Activated T-cell treated with anti-CD3 and anti-CD28 coated beads for 48 hours (primary cell): ENCODE data around the gene TCF7L1.
"Not testable (repeated sequence)": the region's sequence is repeated elsewhere in the genome, so short reads cannot be mapped to it uniquely, and the experiment has no call there.

Experiments
- DNase-seq: peaks from one replicate; pipeline ENCODE4 v3.0.0-alpha.2; 2020; ENCODE audit warnings: low read depth

The TCF7L1 gene

DNA sequence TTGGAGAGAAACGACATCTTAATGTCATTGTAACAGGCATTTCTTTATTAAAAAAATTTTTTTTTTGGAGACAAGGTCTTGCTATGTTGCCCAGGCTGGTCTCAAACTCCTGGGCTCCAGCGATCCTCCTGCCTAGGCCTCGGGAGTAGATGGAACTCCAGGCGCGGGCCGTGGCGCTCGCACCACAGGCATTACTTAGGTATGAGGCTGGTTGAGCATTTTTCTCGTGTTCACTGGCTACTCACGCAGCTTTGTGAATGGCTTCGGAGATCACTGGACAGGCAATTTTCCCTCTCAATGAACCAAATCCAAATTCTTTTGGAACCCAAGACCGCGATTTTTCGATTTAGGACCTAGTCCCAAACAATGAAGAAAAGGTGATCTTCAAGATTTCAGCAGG, 795 bp upstream of the TCF7L1 start:
- no peak for DNase-seq

DNA sequence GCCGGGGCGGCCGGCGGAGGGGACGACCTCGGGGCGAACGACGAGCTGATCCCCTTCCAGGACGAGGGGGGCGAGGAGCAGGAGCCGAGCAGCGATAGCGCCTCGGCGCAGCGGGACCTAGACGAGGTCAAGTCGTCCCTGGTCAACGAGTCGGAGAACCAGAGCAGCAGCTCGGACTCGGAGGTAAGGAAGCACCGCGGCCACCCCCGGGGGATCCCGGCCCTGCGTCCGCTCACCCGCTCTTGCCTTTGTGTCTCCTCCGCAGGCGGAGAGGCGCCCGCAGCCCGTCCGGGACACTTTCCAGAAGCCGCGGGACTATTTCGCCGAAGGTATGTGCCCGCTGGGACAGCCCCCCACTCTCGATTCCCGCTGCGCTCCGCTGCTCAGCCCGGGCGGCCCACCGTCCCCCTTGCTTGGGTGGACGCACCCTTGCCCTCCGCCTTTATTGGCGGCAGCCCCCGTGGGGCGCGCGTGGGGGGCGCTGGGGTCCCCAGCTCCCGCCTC, 611 bp downstream of the TCF7L1 start:
- DNase-seq = no peak

DNA sequence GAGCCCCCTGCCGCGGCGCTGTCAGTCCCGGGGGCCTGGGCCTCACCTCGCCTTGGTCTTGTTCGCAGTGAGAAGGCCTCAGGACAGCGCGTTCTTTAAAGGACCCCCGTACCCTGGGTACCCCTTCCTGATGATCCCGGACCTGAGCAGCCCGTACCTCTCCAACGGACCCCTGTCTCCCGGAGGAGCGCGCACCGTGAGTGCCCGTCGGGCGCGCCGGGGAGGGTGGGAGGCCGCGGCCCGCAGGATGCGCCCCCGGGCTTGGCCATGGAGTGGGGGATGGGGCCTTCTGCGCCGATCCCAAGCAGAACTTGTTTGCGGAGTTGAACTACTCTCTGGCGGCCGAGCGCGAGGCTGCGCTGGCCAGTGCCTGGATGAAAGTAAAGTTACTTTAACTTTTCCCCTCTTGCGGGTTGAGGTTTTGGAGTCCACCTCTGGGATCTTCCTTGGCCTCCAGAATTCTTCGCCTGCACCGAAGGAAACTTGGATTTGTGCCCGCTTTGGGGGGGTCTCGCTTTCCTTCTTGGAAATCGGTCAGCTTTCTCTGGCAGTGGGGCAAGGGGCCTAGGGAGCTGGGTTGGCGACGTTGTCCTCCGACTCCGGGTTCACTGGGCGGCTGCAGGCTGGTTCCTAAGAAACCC, 1.2 kb downstream of the TCF7L1 start:
- no peak for DNase-seq

DNA sequence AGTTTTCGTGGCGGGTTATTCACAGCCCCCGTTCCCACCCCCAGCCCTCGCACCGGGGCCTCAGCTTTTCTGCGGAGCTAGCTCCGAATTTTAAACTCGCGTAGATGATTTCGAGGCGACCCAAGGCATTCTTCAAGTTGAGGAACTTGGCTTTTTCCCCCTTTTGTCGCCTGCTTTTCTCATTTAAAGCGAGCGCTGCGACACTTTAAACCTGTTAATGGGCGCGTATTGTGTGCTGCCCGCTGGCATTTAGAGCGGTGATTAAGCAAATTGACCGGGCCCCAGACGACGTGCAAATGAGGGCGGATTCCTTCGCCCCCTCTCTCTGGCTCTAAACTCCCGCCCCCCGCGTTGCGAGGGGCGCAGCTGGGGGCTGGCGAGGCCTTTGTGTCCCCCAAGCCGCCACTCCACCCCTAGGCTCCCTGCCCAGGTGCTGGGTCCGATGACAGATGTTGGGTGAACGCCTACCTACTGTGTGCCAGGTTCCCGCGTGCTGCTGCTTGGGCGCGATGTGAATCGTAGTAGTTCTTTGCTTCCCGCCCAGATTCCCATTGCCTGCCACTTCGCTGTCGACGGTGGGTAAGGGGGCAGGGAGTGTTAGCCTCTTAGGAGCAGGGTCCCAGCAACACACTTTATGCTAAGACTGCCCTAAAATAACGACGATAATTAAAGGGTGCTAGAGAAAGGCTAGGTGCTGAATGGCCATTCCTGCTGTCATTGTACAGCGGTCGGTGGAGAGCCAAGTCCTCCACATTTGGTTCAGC, 1.9 kb downstream of the TCF7L1 start:
- DNase-seq = no peak

DNA sequence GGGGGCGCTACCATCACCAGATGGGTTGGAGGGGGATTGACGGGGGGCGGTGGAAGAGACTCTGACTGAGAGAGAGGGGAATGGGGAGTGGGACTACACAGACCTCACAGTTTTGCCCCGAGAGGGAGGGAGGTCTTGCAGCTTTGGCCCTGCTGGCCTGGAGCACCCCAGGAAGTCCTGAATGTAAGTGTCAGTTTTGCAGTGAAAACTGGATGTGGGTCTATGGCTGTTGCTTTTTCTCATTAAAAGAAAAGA, 2.4 kb downstream of the TCF7L1 start:
- DNase-seq = no peak

DNA sequence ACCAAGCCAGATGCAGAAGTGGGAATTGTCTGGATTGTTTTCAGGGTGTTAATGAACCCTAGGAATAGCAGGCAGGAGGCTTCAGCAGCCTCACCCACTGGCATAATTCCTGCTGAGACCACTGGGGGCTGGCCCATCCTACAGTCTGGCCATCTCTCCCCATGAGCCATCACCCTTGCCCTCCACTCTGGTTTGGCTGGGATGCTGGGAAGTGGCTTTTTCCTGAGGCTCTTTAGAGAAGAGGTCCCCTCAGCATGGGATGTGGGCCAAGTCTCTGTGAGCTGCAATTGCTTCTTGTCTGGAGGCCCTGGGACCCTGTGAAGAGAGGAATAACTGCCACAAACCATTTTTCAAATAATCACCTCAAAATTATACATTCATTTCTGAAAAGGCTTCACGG, 4.0 kb downstream of the TCF7L1 start:
- DNase-seq = no peak

DNA sequence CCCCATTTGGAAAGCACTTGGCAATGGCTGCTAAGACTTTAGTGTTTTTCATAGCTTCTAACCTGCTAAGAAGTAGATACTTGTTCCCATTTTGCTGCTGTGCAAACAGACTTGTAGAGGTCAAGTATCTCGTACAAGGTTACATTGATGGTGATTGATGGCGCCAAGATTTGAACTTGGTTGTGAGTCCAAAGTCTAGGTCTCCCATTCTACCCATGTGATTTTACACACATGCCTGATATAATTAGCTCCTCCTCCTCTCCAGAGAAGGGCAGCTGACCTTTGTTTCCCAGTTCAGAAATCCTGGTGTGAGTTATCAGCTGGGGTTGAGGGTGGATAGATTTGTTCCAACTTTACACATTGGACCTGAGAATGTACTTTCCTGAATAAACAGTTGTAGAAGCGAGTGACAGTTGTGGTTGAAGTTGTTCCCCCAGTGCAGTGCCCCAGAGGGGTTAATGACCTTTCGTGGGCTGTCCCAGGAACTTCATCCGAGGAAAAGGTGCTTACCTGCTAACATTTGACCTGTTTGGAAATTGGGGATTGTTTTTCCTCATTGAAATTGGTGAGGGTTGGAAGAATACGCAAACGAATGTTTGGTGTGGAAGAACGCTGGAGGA, 10.4 kb downstream of the TCF7L1 start:
- no peak for DNase-seq

DNA sequence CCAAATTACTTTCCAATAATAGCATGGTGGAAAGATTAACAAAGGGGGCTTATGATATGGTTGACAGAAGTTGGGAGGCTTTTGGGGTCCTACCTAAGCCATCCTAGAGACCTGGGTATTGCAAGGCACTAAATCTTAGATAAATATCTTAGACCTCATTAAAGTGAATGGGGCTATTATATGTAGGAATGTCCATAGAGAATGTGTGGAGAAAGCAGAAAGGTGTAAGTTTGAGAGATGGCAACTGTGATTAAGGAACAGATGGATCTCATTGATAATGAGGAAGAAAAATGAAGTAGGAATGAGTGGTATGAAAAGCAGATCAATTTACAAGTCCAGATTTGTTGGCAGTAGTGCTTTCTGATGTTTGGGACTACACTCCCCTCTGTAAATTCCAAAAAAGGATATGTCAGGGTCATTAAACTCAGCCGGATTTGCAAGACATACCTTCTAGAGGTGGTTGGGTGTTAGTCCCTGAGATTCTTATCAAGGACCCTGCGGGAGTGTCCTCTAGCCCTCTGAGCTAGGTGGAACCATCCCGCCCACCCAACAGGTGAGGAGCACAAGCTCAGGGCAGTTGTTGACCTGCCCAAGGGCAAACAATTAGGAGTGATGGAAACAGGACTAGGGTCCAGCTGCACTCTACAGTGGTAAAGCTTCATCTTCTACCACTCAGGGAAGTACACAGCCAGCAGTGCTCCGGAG, 12.1 kb downstream of the TCF7L1 start:
- DNase-seq = no peak

DNA sequence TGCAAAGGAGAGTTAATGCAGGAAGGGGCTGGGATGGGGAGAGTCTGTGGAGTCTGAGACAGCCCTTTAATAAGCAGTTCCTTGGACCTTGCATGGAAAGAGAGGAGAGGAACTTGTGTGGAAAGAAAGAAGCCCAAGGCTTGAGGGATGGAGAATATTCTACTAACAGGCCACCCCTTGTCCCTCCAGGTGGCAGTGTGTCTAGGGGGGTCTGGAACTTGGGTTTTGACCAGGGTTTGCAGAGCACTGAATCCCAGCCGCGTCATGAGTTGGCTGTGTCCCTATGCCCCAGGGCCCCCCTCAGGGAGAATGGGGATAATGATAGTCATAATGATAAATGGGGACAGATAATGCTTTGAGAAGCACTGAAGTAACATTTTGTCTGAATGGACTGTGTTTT, 15.0 kb downstream of the TCF7L1 start:
- no peak for DNase-seq

DNA sequence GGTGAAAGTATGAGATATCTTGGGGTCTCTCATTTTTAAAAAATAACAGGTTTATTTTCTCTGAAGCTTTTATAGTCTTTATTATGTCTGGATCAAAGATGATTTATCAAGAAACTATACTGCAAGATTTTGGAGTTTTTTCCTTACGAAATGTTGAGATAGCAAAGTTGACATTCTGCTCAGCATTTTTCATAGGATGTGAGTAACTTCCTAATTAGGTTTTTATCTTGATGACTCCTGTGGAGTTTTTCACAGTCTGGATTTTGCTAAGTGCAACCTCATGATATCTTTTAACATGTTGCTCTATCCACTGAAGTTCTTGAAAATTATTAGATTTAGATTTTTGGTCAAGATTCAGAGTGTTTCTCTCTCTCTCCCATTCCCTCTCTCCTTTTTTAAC, 17.8 kb downstream of the TCF7L1 start:
- no peak for DNase-seq

DNA sequence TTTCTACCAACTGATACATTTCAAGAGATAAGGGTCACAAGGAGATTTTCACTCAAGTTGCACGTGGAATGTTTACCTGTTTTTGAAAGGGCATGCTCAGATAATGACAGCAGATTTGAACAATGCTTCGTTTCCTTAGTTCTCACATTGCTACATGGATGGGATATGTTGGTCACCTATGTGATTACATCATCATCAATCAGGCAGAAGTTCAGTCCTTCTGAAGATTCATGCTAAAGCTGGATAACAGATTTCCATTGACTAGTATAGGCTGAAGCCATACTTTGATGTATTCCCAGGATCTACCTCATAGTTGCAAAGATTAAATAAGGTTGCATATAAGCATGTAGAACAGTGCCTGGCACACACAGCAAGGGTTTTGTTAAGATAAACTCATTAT, 19.7 kb downstream of the TCF7L1 start:
- no peak for DNase-seq

DNA sequence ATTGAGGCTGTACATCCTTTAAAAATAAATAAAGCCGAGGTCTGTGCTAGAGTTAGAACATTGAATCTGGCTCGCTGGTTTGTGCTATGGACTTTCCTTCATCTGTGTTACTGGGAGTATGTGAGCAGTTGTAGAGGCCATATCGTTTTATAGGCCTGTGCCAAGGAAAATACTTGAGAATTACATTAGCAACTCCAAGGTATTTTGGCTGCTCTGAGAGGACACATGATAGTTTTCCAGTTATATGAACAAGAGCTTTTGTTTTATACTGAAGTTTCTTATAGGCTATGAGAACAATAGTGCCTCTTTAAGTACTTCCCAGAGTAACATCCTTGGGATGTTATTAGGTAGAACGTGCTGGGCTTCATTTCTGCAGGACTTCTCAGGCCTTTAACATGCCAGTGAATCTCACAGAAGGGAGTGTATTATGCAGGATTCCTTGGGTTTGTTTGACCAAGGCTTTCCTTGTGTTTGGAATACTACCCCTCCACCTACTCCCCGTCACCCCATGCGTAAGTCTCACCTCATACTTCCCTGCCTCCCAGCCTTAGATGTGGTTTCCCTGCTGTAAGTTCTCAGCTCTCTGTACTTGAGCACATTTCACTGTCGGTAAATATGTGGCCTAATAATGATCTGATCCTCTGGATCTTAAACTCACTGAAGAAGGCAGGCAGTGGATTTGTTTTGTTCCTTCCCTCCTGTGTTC, 21.0 kb downstream of the TCF7L1 start:
- DNase-seq = no peak

DNA sequence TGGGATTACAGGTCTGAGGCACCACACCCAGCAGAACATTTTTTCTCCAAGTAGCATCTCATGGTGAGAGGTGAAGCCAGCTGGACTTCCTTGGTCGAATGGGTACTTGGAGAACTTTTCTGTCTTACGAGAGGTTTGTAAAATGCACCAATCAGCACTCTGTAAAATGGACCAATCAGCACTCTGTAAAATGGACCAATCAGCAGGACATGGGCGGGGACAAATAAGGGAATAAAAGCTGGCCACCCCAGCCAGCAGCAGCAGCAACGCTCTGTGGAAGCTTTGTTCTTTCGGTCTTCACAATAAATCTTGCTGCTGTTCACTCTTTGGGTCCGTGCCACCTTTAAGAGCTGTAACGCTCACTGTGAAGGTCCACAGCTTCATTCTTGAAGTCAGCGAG, 21.9 kb downstream of the TCF7L1 start:
- not testable (repeated sequence) for DNase-seq

DNA sequence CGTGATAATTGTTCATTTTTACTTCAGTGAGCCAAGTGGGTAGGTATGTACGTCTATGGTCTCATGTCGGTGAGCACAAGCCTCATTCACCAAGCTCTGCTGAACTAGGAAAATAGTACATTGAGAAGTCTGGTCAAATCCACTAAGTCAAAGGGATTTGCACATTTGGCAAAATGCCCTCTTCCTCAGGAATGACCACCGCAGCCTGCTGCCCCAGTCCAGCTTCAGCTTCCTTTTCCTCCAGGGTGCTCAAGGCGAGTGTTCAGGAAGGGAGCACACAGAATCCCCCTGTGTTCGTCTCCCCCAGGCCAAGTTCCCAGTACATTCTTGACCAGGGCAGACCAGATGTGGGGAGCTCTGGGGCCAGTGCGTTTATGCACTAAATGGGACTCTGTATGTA, 23.0 kb downstream of the TCF7L1 start:
- no peak for DNase-seq

DNA sequence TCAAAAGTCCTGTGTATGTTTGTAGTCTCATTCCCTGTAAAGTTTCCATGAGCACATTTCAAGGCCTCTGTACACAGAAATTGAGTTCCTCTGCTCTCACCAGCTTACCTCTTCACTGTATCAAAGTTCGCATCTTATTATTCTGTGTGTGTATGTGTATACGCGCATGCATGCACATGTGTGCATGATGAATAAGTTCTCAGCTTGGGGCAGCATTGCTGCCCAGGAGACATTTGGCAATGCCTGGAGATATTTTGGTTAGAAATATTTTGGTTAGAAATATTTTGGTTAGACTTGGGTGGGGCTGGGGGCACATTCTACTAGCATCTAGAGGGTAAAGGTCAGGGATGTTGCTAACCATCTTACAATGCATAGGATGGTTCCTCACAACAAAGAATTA, 23.4 kb downstream of the TCF7L1 start:
- no peak for DNase-seq

DNA sequence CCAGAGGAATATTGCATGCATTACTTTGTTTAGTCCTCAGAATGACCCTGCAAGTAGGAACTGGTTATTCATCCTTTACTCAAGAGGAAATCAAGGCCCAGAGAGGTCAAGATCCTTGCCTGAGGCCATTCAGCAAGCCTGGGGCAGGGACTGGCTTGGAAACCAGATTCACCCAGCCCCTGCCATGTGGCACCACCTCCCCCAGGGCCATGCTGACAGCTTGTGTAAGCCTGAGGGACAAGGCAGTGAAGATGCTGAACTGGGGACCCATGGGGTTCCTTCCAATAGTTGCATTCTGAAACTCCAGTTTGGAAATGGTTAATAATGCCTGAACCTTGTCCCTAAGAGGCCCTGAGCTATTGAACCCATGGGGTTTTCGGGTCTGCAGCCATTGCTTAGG, 24.2 kb downstream of the TCF7L1 start:
- no peak for DNase-seq

DNA sequence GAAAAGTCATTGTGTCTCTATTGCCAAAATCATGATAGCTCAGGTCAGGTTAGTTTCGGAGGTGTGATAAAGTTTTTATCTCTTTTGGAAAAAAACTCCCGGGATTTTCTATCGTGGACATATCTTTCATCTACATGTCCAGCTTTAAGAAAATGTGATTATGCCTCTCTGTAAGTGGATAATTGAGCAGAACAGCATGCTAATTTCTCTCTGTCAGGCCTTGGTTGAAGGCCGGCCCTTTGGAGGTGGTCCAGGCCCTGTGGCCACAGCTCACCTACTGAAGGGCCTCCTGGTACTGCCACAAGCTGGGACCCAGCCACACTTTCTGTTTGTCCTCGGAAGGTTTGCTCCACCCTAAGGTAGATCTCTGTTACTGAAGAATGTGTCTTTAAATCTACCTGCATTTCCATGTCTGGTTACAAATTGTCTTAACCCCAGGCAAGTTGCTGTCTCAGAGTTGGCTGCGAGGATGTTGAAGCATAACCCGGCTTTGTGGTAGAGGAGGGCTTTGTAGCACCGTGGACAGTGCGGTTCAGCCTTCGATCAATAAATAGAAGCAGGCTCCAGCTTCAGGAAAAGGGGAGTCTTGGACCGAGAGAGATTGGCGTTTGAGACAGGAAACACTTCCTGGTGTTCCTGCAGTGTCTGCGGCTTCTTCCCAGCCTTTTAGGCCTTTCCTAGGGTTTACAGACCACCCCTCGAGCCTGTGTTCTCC, 25.5 kb downstream of the TCF7L1 start:
- no peak for DNase-seq

DNA sequence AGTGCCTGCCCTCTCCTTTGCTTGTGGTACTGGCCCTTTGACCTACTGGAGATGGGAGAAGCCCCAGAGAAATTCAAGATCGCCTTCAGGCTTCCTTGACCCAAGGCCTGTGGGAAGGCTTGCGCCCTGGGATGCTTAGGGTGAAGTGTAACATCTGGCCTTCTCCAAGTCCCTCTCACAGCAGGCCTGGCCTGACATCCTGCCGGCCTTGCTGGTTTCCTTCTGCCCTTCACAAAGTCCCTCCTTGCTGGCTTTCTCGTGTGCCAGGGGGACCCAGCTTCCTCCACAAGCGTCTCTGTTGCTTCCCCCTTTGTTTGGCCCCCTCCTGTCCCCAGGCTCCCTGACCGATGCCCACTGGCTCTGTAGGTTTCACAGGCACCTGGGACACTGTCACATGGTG, 26.4 kb downstream of the TCF7L1 start:
- no peak for DNase-seq

DNA sequence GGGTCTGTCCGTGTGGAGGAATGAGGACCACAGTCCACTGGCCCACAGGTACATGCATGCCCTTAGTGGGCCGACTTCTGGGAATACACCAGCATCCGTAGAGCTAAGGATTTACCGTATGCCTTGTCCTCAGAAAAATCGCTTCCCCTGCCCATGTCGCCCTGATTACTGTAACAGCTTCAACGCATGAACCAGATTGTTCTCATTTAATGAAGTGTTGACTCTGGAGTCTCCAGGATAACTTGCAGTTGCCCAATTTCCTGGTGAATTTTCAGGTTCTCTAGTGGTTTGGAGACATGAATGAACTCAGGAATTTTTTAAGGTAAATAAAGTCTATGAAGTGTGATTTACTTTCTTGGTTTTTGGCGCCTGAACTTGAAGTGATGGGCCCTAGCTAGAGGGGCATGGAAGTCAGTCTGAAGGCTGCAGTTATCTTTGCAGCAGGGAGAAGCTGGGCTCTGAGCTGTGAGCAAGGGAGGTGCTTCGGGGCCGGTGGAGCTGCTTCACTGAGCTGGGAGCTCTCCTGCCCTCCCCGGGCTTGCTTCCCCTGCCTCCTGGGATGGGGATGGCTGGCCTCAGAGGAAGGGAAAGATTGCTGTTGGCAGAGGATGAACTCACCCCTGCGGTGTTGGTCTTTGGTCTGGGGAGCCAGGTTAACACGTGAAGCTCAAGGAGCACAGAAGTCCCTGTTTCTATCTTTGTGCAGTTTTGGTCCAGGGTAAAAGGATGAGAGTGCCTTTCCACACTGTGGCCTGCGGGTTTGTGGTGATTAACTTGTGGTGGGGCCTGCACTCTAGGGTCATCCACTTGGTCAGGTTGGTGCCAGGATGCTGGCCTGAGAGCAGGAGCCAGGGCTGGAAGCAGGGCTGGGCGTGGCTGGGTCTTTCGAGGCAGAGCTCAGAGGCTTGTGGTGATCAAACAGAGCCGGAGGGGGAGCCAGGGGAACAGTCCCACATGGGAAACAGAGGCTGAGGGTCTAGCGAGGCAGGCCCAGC, 28.1 kb downstream of the TCF7L1 start:
- DNase-seq = no peak

DNA sequence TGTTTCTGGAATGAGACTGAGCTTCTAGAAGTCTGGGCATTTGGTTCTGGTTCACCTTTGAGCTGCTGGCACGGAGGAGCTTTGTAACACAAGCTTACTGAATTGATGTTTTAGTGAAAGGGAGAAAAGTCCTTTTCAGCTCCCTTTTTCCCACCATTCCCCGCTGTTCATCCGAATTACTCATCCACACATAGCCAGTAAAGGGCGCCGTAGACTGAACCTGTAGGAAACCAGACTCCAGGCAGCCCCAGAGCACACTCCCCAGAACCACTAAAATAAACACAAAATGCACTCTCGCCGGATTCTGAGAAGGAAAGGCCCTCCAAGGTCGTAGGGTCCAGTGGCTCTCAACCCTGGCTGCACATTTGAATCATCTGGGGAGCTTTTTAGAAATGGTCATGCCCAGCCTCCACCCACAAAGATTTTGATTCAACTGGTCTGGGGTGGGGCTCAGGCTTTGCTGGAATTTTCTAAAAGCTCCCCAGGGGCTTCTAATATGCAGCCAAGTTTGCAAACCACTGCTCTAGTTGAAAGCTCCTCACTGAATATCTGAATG, 29.6 kb downstream of the TCF7L1 start:
- no peak for DNase-seq
